ENCODE data around the gene CRELD2.
A peak's percentile ranks its signal among the peaks of the same experiment; 100 is the strongest.

DNA sequence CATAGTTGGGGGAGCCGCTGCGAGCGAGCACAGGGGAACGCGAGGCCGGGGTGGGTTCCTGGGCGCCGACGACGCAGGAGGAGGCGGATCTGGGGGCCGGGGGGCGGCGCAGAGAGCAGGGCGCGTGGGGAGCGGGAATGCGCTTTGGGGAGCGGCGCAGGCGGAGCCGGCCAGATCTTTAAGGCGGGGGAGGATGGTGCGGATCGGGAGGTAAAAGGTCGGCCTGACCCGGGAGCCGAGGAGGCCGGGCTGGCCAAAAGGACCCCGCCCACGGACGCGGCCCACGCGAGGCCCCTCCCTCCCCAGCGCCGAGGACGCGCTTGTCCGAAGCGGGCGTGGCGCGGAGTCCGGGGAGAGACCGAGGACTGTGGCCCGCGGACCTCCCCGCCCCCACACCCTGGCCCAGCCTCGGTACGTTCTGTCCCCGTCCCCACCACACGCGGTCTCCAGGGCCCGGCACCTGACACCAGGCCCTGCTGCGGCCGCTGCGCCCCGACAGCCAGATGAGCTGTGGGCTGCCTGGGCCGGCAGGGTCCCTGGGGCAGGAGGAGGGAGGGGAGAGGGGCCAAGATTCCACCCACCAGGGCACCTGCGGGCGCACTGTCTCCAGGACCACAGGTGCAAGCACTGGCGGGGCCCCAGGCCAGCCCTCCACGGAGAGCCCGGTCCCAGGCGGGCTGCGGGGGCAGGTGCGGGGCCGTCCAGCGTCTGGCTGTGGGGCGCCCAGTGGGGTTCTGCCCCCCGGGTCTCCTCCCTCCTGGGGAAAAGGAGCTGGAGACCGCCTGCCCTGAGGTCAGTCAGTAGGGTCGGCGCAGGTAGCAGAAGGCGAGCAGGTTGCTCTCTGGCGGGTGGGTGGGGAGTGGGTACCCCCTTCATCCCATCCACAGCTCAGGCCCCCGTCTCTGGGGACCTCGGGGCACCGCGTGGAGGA lies 53.1 kb downstream of the CRELD2 start:
- TF ChIP-seq CTCF (conservative IDR thresholded peaks at IDR 0.05; ENCODE audit: low read depth in 2 of 2): no peak
- TF ChIP-seq, protein P1, sequence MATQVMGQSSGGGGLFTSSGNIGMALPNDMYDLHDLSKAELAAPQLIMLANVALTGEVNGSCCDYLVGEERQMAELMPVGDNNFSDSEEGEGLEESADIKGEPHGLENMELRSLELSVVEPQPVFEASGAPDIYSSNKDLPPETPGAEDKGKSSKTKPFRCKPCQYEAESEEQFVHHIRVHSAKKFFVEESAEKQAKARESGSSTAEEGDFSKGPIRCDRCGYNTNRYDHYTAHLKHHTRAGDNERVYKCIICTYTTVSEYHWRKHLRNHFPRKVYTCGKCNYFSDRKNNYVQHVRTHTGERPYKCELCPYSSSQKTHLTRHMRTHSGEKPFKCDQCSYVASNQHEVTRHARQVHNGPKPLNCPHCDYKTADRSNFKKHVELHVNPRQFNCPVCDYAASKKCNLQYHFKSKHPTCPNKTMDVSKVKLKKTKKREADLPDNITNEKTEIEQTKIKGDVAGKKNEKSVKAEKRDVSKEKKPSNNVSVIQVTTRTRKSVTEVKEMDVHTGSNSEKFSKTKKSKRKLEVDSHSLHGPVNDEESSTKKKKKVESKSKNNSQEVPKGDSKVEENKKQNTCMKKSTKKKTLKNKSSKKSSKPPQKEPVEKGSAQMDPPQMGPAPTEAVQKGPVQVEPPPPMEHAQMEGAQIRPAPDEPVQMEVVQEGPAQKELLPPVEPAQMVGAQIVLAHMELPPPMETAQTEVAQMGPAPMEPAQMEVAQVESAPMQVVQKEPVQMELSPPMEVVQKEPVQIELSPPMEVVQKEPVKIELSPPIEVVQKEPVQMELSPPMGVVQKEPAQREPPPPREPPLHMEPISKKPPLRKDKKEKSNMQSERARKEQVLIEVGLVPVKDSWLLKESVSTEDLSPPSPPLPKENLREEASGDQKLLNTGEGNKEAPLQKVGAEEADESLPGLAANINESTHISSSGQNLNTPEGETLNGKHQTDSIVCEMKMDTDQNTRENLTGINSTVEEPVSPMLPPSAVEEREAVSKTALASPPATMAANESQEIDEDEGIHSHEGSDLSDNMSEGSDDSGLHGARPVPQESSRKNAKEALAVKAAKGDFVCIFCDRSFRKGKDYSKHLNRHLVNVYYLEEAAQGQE (IDR thresholded peaks at IDR 0.05; ENCODE audit: unreplicated experiment): no peak
- peak; percentile 53 for TF ChIP-seq EZH2 (IDR thresholded peaks at IDR 0.05; ENCODE audit: low read depth, unreplicated experiment)
- TF ChIP-seq EZH2phosphoT487 (IDR thresholded peaks at IDR 0.05; ENCODE audit: unreplicated experiment): no peak
- no peak for TF ChIP-seq POLR2AphosphoS5 (IDR thresholded peaks at IDR 0.05; ENCODE audit: low read depth)

Measured in GM23338 (cell line).